ENCODE data around the gene EVL.

EVL gene

GRCh38 chr14:100082723-100083122, 17.5 kb downstream of the EVL start:
- in situ Hi-C loops (cut with MboI; ENCODE audit: low sequenced_read_pairs): no loop called here

- in situ Hi-C loops (cut with MboI; ENCODE audit: low sequenced_read_pairs): no loop called here
Measured at GRCh38 chr14:100083706-100084105, 18.5 kb downstream of the EVL start.

GRCh38 chr14:100084591-100084990, 19.4 kb downstream of the EVL start:
- in situ Hi-C loops (cut with MboI; ENCODE audit: low sequenced_read_pairs): no loop called here

- in situ Hi-C loops (cut with MboI; ENCODE audit: low sequenced_read_pairs): no loop called here
Measured at GRCh38 chr14:100085462-100085861, 20.2 kb downstream of the EVL start.

GRCh38 chr14:100086361-100086760, 21.1 kb downstream of the EVL start:
- in situ Hi-C loops (cut with MboI; ENCODE audit: low sequenced_read_pairs): no loop called here

GRCh38 chr14:100088226-100088625, 23.0 kb downstream of the EVL start:
- in situ Hi-C loops (cut with MboI; ENCODE audit: low sequenced_read_pairs): no loop called here

GRCh38 chr14:100091386-100091785, 26.2 kb downstream of the EVL start:
- in situ Hi-C loops (cut with MboI; ENCODE audit: low sequenced_read_pairs): no loop called here

GRCh38 chr14:100092832-100093231, 27.6 kb downstream of the EVL start:
- in situ Hi-C loops (cut with MboI; ENCODE audit: low sequenced_read_pairs): no loop called here

- in situ Hi-C loops (cut with MboI; ENCODE audit: low sequenced_read_pairs): no loop called here
Measured at GRCh38 chr14:100093319-100093718, 28.1 kb downstream of the EVL start.

- in situ Hi-C loops (cut with MboI; ENCODE audit: low sequenced_read_pairs): no loop called here
Measured at GRCh38 chr14:100096656-100097055, 31.4 kb downstream of the EVL start.

GRCh38 chr14:100098171-100098570, 32.9 kb downstream of the EVL start:
- in situ Hi-C loops (cut with MboI; ENCODE audit: low sequenced_read_pairs): no loop called here

GRCh38 chr14:100100032-100100703, 34.9 kb downstream of the EVL start:
- in situ Hi-C loops (cut with MboI; ENCODE audit: low sequenced_read_pairs): no loop called here

- in situ Hi-C loops (cut with MboI; ENCODE audit: low sequenced_read_pairs): no loop called here
Measured at GRCh38 chr14:100102156-100102785, 37.0 kb downstream of the EVL start.

- in situ Hi-C loops (cut with MboI; ENCODE audit: low sequenced_read_pairs): no loop called here
Measured at GRCh38 chr14:100103250-100104005, 38.2 kb downstream of the EVL start.

GRCh38 chr14:100104006-100104352, 38.8 kb downstream of the EVL start:
- in situ Hi-C loops (cut with MboI; ENCODE audit: low sequenced_read_pairs): no loop called here

- in situ Hi-C loops (cut with MboI; ENCODE audit: low sequenced_read_pairs): no loop called here
Measured at GRCh38 chr14:100104523-100105300, 39.5 kb downstream of the EVL start.

- in situ Hi-C loops (cut with MboI; ENCODE audit: low sequenced_read_pairs): no loop called here
Measured at GRCh38 chr14:100105357-100106169, 40.3 kb downstream of the EVL start.

- in situ Hi-C loops (cut with MboI; ENCODE audit: low sequenced_read_pairs): no loop called here
Measured at GRCh38 chr14:100106250-100107112, 41.3 kb downstream of the EVL start.

GRCh38 chr14:100107236-100107635, 42.0 kb downstream of the EVL start:
- in situ Hi-C loops (cut with MboI; ENCODE audit: low sequenced_read_pairs): no loop called here

Data from HL-60/S4 treated with retinoic acid at 250 ng/mL for 4 days and 3 days (cell line).